Measurements from ENCODE around the gene MRPL57.

The MRPL57 gene

GRCh38 chr13:21148557-21149258 lies 27.8 kb upstream of the MRPL57 start:
- no peaks in the 10 kb centered on the region for H3F3A ChIP-seq (ENCODE audit: insufficient read depth, low read length)
- no peak overlapping the region for H3K9ac ChIP-seq (ENCODE audit: low read length)
- H4K20me1 ChIP-seq (ENCODE audit: insufficient read depth, low read length) = no peaks in the 10 kb centered on the region
- no peak overlapping the region for H3K4me3 ChIP-seq (ENCODE audit: low read length)
- peaks cover 13% of the 10 kb centered on the region for H3K79me2 ChIP-seq (ENCODE audit: low read length)
- no peaks in the 10 kb centered on the region for H3K36me3 ChIP-seq (replicated peaks; ENCODE audit: insufficient read depth, low read length)
- no peak for DNase-seq
- no peaks in the 10 kb centered on the region for H3K27me3 ChIP-seq (replicated peaks; ENCODE audit: insufficient read depth, low read length)
- H3K9me3 ChIP-seq (replicated peaks; ENCODE audit: insufficient read depth, low read length) = no peaks in the 10 kb centered on the region
- no peak for TF ChIP-seq EZH2phosphoT487 (IDR thresholded peaks at IDR 0.05; ENCODE audit: low read length)
- TF ChIP-seq EZH2 (optimal IDR thresholded peaks at IDR 0.05; ENCODE audit: low read depth, low read length) = no peak
- H3K4me2 ChIP-seq (ENCODE audit: low read depth, low read length) = no peak overlapping the region
- H2AFZ ChIP-seq (ENCODE audit: low read length) = no peak overlapping the region
- 0 out of 2 replicates have a peak, but pooled peaks cover 7% of the 10 kb centered on the region for H3K4me1 ChIP-seq (ENCODE audit: low read length)
- H3K27ac ChIP-seq (ENCODE audit: low read length) = no peak overlapping the region
- no peaks in the 10 kb centered on the region for H3K9me2 ChIP-seq (replicated peaks; ENCODE audit: insufficient read depth, low read length)

- H3K4me1 ChIP-seq (ENCODE audit: low read length) = 0 out of 2 replicates have a peak, but pooled peaks cover 7% of the 10 kb centered on the region
These were observed 26.9 kb upstream of the MRPL57 start for GRCh38 chr13:21149568-21149967.

DNA sequence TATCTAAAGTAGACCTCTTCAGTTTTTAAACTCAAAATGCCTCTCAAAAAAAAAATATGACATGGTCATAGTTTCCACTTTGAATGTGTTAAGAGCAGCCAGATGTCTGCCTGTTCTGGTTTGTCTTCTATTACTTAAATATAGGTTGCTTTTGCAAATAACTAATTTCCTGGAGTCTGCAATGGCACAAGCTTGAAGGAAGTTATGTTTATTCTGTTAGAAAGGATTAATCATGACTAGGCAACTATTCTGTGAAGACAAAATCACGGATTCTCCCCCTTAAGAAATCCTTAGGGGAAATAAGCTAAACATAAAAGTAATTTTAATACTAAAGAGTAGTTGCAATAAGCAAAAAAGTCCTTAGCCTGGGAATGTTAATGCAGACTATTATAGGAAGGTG lies 26.4 kb upstream of the MRPL57 start:
- peaks cover 5% of the 10 kb centered on the region; the same call in 1 of the 2 replicates for H3K79me2 ChIP-seq (ENCODE audit: low read length)
- no peak overlapping the region for H3K27ac ChIP-seq (ENCODE audit: low read length)
- H3F3A ChIP-seq (ENCODE audit: insufficient read depth, low read length) = no peaks in the 10 kb centered on the region
- H2AFZ ChIP-seq (ENCODE audit: low read length) = no peak overlapping the region
- no peak for TF ChIP-seq EZH2phosphoT487 (IDR thresholded peaks at IDR 0.05; ENCODE audit: low read length)
- no peak for TF ChIP-seq EZH2 (optimal IDR thresholded peaks at IDR 0.05; ENCODE audit: low read depth, low read length)
- TF ChIP-seq CTCF (IDR thresholded peaks at IDR 0.05; ENCODE audit: low read length) = no peak
- H3K27me3 ChIP-seq (replicated peaks; ENCODE audit: insufficient read depth, low read length) = no peaks in the 10 kb centered on the region
- no peaks in the 10 kb centered on the region for H3K9me2 ChIP-seq (replicated peaks; ENCODE audit: insufficient read depth, low read length)
- H3K9me3 ChIP-seq (replicated peaks; ENCODE audit: insufficient read depth, low read length) = no peaks in the 10 kb centered on the region
- no peak overlapping the region for H3K4me3 ChIP-seq (ENCODE audit: low read length)
- H4K20me1 ChIP-seq (ENCODE audit: insufficient read depth, low read length) = no peaks in the 10 kb centered on the region
- H3K9ac ChIP-seq (ENCODE audit: low read length) = no peak overlapping the region
- DNase-seq = no peak
- 0 out of 2 replicates have a peak, but pooled peaks cover 7% of the 10 kb centered on the region for H3K4me1 ChIP-seq (ENCODE audit: low read length)
- no peaks in the 10 kb centered on the region for H3K36me3 ChIP-seq (replicated peaks; ENCODE audit: insufficient read depth, low read length)
- H3K4me2 ChIP-seq (ENCODE audit: low read depth, low read length) = no peak overlapping the region

More at GRCh38 chr13:21149568-21149967, 26.9 kb upstream of the MRPL57 start:
- Histone ChIP-seq H3F3A (ENCODE audit: insufficient read depth, low read length) (no peaks in the 10 kb centered on the region), H3K4me2 (ENCODE audit: low read depth, low read length) (no peak overlapping the region), H3K9me2 (replicated peaks; ENCODE audit: insufficient read depth, low read length) (no peaks in the 10 kb centered on the region), H3K9ac (ENCODE audit: low read length) (no peak overlapping the region), H3K9me3 (replicated peaks; ENCODE audit: insufficient read depth, low read length) (no peaks in the 10 kb centered on the region), H3K4me3 (ENCODE audit: low read length) (no peak overlapping the region), H2AFZ (ENCODE audit: low read length) (no peak overlapping the region), H3K27me3 (replicated peaks; ENCODE audit: insufficient read depth, low read length) (no peaks in the 10 kb centered on the region), H4K20me1 (ENCODE audit: insufficient read depth, low read length) (no peaks in the 10 kb centered on the region), H3K27ac (ENCODE audit: low read length) (no peak overlapping the region; the same call in 1 of the 2 replicates), H3K36me3 (replicated peaks; ENCODE audit: insufficient read depth, low read length) (no peaks in the 10 kb centered on the region), H3K79me2 (ENCODE audit: low read length) (peaks cover 8% of the 10 kb centered on the region; the same call in 1 of the 2 replicates)
- no peak for TF ChIP-seq EZH2 (optimal IDR thresholded peaks at IDR 0.05; ENCODE audit: low read depth, low read length)
- TF ChIP-seq CTCF (IDR thresholded peaks at IDR 0.05; ENCODE audit: low read length) = no peak
- TF ChIP-seq EZH2phosphoT487 (IDR thresholded peaks at IDR 0.05; ENCODE audit: low read length) = no peak
- DNase-seq = no peak

All from MM.1S (cell line).